ENCODE data around the gene LRTM2. TPM values are rescaled to one million over a fixed set of nuclear protein-coding genes. Genes with fewer than 3 reads are reported as not detected.

Gene LRTM2
- total RNA-seq, 1 experiment from 2014 or later = not detected

DNA sequence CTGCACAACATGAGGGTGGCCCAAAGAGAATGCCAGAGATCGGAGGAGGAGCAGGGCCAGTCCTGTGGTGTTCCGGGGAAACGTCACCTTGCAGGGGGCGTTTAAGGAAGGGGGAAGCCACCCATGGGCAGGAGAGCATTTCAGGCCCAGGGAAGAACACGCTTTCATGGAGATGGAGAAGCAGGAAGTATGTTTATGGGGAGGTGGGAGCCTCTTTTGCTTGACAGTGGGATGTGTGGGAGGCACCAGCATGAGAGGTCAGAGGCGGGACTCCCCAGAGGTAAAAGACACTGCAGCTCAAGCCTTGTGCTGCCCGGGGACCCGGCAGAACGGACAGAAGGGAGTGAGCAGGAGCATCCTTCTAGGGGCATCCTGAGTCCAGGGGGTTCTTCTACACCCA, 1.3 kb upstream of the LRTM2 start:
- H3F3A ChIP-seq (ENCODE audit: insufficient read depth, low read depth) = no peaks in the 10 kb centered on the region
- ChIA-PET POLR2A (ENCODE audit: unreplicated experiment) (interaction anchor here (0.6 kb wide), 1 partner anchor 157 kb away, joined by 3 read pairs; no protein-coding TSS in a partner anchor), CTCF (no interaction called here)
- no peaks in the 10 kb centered on the region for H3K4me1 ChIP-seq (replicated peaks; ENCODE audit: insufficient read depth)
- peaks cover 87% of the 10 kb centered on the region for H3K27me3 ChIP-seq (ENCODE audit: insufficient read depth, low read depth)
- no peak for DNase-seq
- H3K4me3 ChIP-seq = no peak overlapping the region
- no peak overlapping the region for H3K4me2 ChIP-seq
- no peak overlapping the region for H3K27ac ChIP-seq
- BruUV-seq (replicated peaks) = no TSS peak
- H3K79me2 ChIP-seq (ENCODE audit: low read depth) = no peaks in the 10 kb centered on the region
- H2AFZ ChIP-seq = no peak overlapping the region
- H3K36me3 ChIP-seq (ENCODE audit: low read depth) = no peaks in the 10 kb centered on the region
- TF ChIP-seq, protein P1, sequence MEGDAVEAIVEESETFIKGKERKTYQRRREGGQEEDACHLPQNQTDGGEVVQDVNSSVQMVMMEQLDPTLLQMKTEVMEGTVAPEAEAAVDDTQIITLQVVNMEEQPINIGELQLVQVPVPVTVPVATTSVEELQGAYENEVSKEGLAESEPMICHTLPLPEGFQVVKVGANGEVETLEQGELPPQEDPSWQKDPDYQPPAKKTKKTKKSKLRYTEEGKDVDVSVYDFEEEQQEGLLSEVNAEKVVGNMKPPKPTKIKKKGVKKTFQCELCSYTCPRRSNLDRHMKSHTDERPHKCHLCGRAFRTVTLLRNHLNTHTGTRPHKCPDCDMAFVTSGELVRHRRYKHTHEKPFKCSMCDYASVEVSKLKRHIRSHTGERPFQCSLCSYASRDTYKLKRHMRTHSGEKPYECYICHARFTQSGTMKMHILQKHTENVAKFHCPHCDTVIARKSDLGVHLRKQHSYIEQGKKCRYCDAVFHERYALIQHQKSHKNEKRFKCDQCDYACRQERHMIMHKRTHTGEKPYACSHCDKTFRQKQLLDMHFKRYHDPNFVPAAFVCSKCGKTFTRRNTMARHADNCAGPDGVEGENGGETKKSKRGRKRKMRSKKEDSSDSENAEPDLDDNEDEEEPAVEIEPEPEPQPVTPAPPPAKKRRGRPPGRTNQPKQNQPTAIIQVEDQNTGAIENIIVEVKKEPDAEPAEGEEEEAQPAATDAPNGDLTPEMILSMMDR (conservative IDR thresholded peaks at IDR 0.05) = no peak
- H3K9me3 ChIP-seq (ENCODE audit: insufficient read depth, low read depth) = no peaks in the 10 kb centered on the region
- H4K20me1 ChIP-seq (ENCODE audit: insufficient read depth) = no peaks in the 10 kb centered on the region
- intact Hi-C loops (cut with micrococcal nuclease; ENCODE audit: unreplicated experiment) = no loop called here
- no peaks in the 10 kb centered on the region for H3K9me2 ChIP-seq (ENCODE audit: insufficient read depth)

DNA sequence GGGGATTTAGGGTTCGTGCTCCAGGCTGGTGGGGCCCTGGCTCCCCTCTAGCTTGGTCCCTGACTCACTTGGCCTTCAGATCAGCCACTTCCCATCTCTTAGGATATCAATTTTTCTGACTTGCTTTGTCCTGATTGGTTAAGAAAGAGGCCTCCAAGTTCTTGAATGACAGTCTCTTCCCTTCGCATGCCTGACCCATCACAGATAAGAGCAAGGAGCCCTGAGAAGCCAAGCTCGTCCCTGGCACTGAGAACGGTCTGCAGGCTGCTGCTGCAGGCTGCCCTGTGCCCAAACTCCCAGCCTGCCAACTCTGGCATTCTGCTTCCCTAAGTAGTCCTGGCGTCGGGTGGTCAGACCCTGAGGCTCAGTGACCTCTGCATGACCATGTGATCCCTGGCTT, 794 bp upstream of the LRTM2 start:
- DNase-seq = no peak
- intact Hi-C loops (cut with micrococcal nuclease; ENCODE audit: unreplicated experiment) = no loop called here
- Histone ChIP-seq H3K79me2 (ENCODE audit: low read depth) (no peaks in the 10 kb centered on the region), H3K27me3 (ENCODE audit: insufficient read depth, low read depth) (peaks cover 87% of the 10 kb centered on the region), H3K9me2 (ENCODE audit: insufficient read depth) (no peaks in the 10 kb centered on the region), H2AFZ (no peak overlapping the region), H4K20me1 (ENCODE audit: insufficient read depth) (no peaks in the 10 kb centered on the region), H3K9me3 (ENCODE audit: insufficient read depth, low read depth) (no peaks in the 10 kb centered on the region), H3K4me3 (no peak overlapping the region), H3F3A (ENCODE audit: insufficient read depth, low read depth) (no peaks in the 10 kb centered on the region), H3K36me3 (ENCODE audit: low read depth) (no peaks in the 10 kb centered on the region), H3K4me2 (no peak overlapping the region), H3K4me1 (replicated peaks; ENCODE audit: insufficient read depth) (no peaks in the 10 kb centered on the region), H3K27ac (no peak overlapping the region)
- CTCF ChIA-PET = no interaction called here
- no peak for TF ChIP-seq EZH2 (IDR thresholded peaks at IDR 0.05; ENCODE audit: low read depth)
- BruUV-seq (replicated peaks) = no TSS peak
- POLR2A ChIA-PET (ENCODE audit: unreplicated experiment) = no interaction called here

DNA sequence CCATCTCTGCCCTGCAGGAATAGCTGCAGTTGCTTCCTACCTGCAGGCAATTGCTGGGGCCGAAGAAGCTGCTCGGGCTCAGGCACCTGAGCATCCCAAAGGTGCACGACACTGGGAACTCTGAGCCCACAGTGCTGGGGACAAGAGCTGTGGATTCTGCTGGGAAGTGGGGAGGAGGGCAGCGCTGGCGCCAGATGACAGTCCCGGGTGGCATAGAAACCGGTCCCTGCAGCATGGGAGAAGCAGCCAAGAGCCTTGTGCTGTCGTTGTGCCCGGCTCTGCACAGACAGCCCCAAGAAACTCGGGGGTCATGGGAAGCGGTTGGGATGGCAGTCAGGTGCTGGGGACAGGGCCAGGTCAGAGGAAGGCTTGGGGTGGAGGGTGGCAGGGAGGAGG, 529 bp downstream of the LRTM2 start:
- BruUV-seq (replicated peaks) = no TSS peak
- DNase-seq = no peak
- intact Hi-C loops (cut with micrococcal nuclease; ENCODE audit: unreplicated experiment) = no loop called here
- CTCF ChIA-PET = no interaction called here
- POLR2A ChIA-PET (ENCODE audit: unreplicated experiment) = no interaction called here
- no peaks in the 10 kb centered on the region for H3K79me2 ChIP-seq (ENCODE audit: low read depth)
- no peak overlapping the region for H3K27ac ChIP-seq
- peaks cover 87% of the 10 kb centered on the region for H3K27me3 ChIP-seq (ENCODE audit: insufficient read depth, low read depth)
- no peak overlapping the region for H2AFZ ChIP-seq
- H3K4me2 ChIP-seq = no peak overlapping the region
- no peaks in the 10 kb centered on the region for H3K9me2 ChIP-seq (ENCODE audit: insufficient read depth)
- H3K4me1 ChIP-seq (replicated peaks; ENCODE audit: insufficient read depth) = no peaks in the 10 kb centered on the region
- TF ChIP-seq EZH2 (IDR thresholded peaks at IDR 0.05; ENCODE audit: low read depth) = no peak; the same call in 1 of the 2 replicates
- TF ChIP-seq, protein P1 (conservative IDR thresholded peaks at IDR 0.05) = no peak
- peaks cover 4% of the 10 kb centered on the region; the same call in 1 of the 2 replicates for H4K20me1 ChIP-seq (ENCODE audit: insufficient read depth)
- no peaks in the 10 kb centered on the region for H3F3A ChIP-seq (ENCODE audit: insufficient read depth, low read depth)
- no peaks in the 10 kb centered on the region for H3K36me3 ChIP-seq (ENCODE audit: low read depth)
- H3K4me3 ChIP-seq = no peak overlapping the region
- H3K9me3 ChIP-seq (ENCODE audit: insufficient read depth, low read depth) = no peaks in the 10 kb centered on the region

DNA sequence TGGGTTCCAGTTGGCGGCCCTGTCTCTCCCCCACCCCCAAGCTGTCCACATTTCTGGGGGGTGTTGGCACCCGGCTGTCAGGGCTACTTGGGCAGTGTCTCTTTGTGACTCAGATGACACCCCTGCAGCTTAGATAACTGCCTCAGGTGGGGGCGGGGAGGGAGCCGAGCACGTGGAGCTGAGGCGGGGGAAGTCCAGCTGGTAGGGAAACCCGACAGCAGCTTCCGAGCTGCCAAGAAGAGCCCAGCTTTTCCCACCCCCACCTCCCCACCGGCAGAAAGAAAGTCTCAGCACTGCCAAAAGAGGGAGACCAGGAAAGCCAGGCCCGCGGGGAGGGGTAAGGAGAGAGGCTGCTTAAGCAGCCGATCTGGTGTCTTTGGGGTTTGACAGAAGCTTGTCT, 1.4 kb downstream of the LRTM2 start:
- no peak overlapping the region for H3K4me3 ChIP-seq
- H2AFZ ChIP-seq = no peak overlapping the region
- peaks cover 4% of the 10 kb centered on the region; the same call in 1 of the 2 replicates for H4K20me1 ChIP-seq (ENCODE audit: insufficient read depth)
- no peaks in the 10 kb centered on the region for H3K9me3 ChIP-seq (ENCODE audit: insufficient read depth, low read depth)
- H3K27me3 ChIP-seq (ENCODE audit: insufficient read depth, low read depth) = peaks cover 87% of the 10 kb centered on the region
- no TSS peak for BruUV-seq (replicated peaks)
- no peak for DNase-seq
- H3K27ac ChIP-seq = no peak overlapping the region
- H3K9me2 ChIP-seq (ENCODE audit: insufficient read depth) = no peaks in the 10 kb centered on the region
- intact Hi-C loops (cut with micrococcal nuclease; ENCODE audit: unreplicated experiment) = no loop called here
- POLR2A ChIA-PET (ENCODE audit: unreplicated experiment) = no interaction called here
- no peak; the same call in 1 of the 2 replicates for TF ChIP-seq EZH2 (IDR thresholded peaks at IDR 0.05; ENCODE audit: low read depth)
- TF ChIP-seq, protein P1 (conservative IDR thresholded peaks at IDR 0.05) = no peak
- no peaks in the 10 kb centered on the region for H3F3A ChIP-seq (ENCODE audit: insufficient read depth, low read depth)
- H3K36me3 ChIP-seq (ENCODE audit: low read depth) = no peaks in the 10 kb centered on the region
- H3K4me2 ChIP-seq = no peak overlapping the region
- H3K79me2 ChIP-seq (ENCODE audit: low read depth) = no peaks in the 10 kb centered on the region
- no peaks in the 10 kb centered on the region for H3K4me1 ChIP-seq (replicated peaks; ENCODE audit: insufficient read depth)
- CTCF ChIA-PET = no interaction called here

Measured in PC-9 (cell line).